ENCODE data around the gene E2F6. TPM values are rescaled to one million over a fixed set of nuclear protein-coding genes. Genes with fewer than 3 reads are reported as not detected.

E2F6 gene
- total and polyA plus RNA-seq, 2 of the 13 experiments (the other 11 are each of a cell fraction or from before 2014, with no cell fraction given) = 27.3 to 36.0 TPM

DNA sequence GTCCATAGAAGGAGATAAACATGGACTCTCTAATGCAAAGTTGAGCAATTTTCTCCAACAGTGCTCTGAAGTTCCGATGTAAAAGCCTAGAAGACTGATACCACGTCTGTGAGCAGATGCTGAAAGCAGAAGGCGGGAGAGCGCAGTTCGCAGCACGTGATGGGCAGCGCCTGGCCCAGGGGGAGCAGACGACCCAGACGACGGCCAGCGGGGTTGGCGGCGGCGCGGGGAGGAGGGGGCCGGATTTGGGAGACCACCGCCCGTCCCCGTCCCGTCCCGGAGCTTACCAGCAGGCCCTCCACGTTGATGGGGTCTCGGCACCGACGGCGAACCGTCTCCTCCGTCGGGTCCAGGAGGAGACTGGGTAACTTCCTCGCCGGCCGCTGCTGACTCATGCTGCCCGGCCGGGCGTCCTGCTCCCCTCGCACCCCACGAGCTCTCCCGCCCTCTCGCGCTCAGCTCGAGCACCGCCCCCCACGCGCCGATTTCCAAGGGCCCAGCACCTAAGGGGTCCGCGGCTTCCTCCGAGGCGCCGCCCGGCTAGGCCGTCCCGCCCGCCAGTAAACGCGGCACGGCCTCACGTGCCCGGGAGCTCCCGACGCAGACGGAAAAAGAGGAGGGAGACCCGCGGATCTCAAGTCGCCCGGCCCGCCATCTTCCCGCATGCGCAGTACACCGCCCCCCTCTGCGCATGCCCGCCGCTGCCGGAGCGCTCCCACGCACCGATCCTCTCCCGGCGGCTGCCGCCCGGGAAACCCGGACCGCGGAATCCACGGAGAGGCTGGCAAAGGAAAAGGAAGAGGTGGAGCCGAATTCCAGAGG is at the start of gene E2F6 (continued):
- peak; percentile 100 for TF ChIP-seq TMF1 (CRISPR knock-in tag; IDR thresholded peaks at IDR 0.05; ENCODE audit: low read depth)
- TF ChIP-seq, protein P1, sequence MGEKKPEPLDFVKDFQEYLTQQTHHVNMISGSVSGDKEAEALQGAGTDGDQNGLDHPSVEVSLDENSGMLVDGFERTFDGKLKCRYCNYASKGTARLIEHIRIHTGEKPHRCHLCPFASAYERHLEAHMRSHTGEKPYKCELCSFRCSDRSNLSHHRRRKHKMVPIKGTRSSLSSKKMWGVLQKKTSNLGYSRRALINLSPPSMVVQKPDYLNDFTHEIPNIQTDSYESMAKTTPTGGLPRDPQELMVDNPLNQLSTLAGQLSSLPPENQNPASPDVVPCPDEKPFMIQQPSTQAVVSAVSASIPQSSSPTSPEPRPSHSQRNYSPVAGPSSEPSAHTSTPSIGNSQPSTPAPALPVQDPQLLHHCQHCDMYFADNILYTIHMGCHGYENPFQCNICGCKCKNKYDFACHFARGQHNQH (CRISPR knock-in tag; IDR thresholded peaks at IDR 0.05) = peak; percentile 94
- no peak for TF ChIP-seq SRSF1 (optimal IDR thresholded peaks at IDR 0.05; ENCODE audit: low read depth, low read length)
- TF ChIP-seq, protein P2, sequence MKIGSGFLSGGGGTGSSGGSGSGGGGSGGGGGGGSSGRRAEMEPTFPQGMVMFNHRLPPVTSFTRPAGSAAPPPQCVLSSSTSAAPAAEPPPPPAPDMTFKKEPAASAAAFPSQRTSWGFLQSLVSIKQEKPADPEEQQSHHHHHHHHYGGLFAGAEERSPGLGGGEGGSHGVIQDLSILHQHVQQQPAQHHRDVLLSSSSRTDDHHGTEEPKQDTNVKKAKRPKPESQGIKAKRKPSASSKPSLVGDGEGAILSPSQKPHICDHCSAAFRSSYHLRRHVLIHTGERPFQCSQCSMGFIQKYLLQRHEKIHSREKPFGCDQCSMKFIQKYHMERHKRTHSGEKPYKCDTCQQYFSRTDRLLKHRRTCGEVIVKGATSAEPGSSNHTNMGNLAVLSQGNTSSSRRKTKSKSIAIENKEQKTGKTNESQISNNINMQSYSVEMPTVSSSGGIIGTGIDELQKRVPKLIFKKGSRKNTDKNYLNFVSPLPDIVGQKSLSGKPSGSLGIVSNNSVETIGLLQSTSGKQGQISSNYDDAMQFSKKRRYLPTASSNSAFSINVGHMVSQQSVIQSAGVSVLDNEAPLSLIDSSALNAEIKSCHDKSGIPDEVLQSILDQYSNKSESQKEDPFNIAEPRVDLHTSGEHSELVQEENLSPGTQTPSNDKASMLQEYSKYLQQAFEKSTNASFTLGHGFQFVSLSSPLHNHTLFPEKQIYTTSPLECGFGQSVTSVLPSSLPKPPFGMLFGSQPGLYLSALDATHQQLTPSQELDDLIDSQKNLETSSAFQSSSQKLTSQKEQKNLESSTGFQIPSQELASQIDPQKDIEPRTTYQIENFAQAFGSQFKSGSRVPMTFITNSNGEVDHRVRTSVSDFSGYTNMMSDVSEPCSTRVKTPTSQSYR (CRISPR knock-in tag; IDR thresholded peaks at IDR 0.05; ENCODE audit: borderline replicate concordance) = peak; percentile 66
- peak; percentile 99 for TF ChIP-seq REL (CRISPR knock-in tag; conservative IDR thresholded peaks at IDR 0.05)
- TF ChIP-seq ZBTB20 (CRISPR knock-in tag; IDR thresholded peaks at IDR 0.05; ENCODE audit: borderline replicate concordance, low read depth) = peak; percentile 89; the same call in 1 of the 2 replicates
- TF ChIP-seq, protein P3, sequence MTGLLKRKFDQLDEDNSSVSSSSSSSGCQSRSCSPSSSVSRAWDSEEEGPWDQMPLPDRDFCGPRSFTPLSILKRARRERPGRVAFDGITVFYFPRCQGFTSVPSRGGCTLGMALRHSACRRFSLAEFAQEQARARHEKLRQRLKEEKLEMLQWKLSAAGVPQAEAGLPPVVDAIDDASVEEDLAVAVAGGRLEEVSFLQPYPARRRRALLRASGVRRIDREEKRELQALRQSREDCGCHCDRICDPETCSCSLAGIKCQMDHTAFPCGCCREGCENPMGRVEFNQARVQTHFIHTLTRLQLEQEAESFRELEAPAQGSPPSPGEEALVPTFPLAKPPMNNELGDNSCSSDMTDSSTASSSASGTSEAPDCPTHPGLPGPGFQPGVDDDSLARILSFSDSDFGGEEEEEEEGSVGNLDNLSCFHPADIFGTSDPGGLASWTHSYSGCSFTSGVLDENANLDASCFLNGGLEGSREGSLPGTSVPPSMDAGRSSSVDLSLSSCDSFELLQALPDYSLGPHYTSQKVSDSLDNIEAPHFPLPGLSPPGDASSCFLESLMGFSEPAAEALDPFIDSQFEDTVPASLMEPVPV (CRISPR knock-in tag; IDR thresholded peaks at IDR 0.05) = peak; percentile 100
- peak; percentile 85 for TF ChIP-seq U2AF2 (IDR thresholded peaks at IDR 0.05; ENCODE audit: low read depth, low read length)
- peak; percentile 99 for TF ChIP-seq SRY (CRISPR knock-in tag; IDR thresholded peaks at IDR 0.05)
- TF ChIP-seq ARHGAP35 (CRISPR knock-in tag; IDR thresholded peaks at IDR 0.05; ENCODE audit: borderline replicate concordance) = peak; percentile 99
- TF ChIP-seq ZNF563 (CRISPR knock-in tag; IDR thresholded peaks at IDR 0.05) = peak; percentile 99
- TF ChIP-seq, protein P4, sequence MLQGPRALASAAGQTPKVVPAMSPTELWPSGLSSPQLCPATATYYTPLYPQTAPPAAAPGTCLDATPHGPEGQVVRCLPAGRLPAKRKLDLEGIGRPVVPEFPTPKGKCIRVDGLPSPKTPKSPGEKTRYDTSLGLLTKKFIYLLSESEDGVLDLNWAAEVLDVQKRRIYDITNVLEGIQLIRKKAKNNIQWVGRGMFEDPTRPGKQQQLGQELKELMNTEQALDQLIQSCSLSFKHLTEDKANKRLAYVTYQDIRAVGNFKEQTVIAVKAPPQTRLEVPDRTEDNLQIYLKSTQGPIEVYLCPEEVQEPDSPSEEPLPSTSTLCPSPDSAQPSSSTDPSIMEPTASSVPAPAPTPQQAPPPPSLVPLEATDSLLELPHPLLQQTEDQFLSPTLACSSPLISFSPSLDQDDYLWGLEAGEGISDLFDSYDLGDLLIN (CRISPR knock-in tag; IDR thresholded peaks at IDR 0.05; ENCODE audit: borderline replicate concordance) = peak; percentile 91; the same call in 1 of the 2 replicates
- no peak for TF ChIP-seq ATF1 (CRISPR knock-in tag; IDR thresholded peaks at IDR 0.05)
- peak; percentile 89 for TF ChIP-seq ZFP36L1 (CRISPR knock-in tag; IDR thresholded peaks at IDR 0.05)
- TF ChIP-seq ZNF672 (CRISPR knock-in tag; IDR thresholded peaks at IDR 0.05) = peak; percentile 72; the same call in 1 of the 2 replicates
- peak; percentile 61; the same call in 1 of the 2 replicates for TF ChIP-seq FOXA3 (CRISPR knock-in tag; IDR thresholded peaks at IDR 0.05)
- TF ChIP-seq MIER3 (CRISPR knock-in tag; IDR thresholded peaks at IDR 0.05; ENCODE audit: borderline replicate concordance) = peak; percentile 83
- no peak for TF ChIP-seq PLRG1 (conservative IDR thresholded peaks at IDR 0.05)
- 0 out of 2 replicates have a peak, but pooled peaks have one; percentile 23 for TF ChIP-seq RORA (CRISPR knock-in tag; IDR thresholded peaks at IDR 0.05)
- peak; percentile 100 for TF ChIP-seq ZSCAN31 (CRISPR knock-in tag; IDR thresholded peaks at IDR 0.05; ENCODE audit: low read depth)
- peak; percentile 96; the same call in 1 of the 2 replicates for TF ChIP-seq SPEN (CRISPR knock-in tag; IDR thresholded peaks at IDR 0.05; ENCODE audit: low read depth)

Measured in HepG2 (cell line).